Glutamatergic neuron (in vitro differentiated cells): Measurements from ENCODE around the gene BRI3. TPM values are rescaled to one million over a fixed set of nuclear protein-coding genes. Genes with fewer than 3 reads are reported as not detected.

Experiments used
- DNase-seq: peaks from one replicate; pipeline ENCODE4 v3.0.0; 2022
- H3K27ac Mint-ChIP-seq: one replicate; pipeline ENCODE4 v1.8.0; 2020; ENCODE audit warnings: mild to moderate bottlenecking, mixed read lengths, inconsistent platforms; ENCODE audit not compliant: unreplicated experiment
- H3K27me3 Mint-ChIP-seq: one replicate; pipeline ENCODE4 v1.8.0; 2020; ENCODE audit warnings: mild to moderate bottlenecking, moderate library complexity, mixed read lengths, inconsistent platforms; ENCODE audit not compliant: unreplicated experiment
- H3K36me3 Mint-ChIP-seq: one replicate; pipeline ENCODE4 v1.8.0; 2020; ENCODE audit warnings: mild to moderate bottlenecking, mixed read lengths, inconsistent platforms; ENCODE audit not compliant: unreplicated experiment
- H3K4me1 Mint-ChIP-seq: one replicate; pipeline ENCODE4 v1.8.0; 2020; ENCODE audit warnings: mild to moderate bottlenecking, low read depth, mixed read lengths, inconsistent platforms; ENCODE audit not compliant: unreplicated experiment
- H3K4me3 Mint-ChIP-seq: one replicate; pipeline ENCODE4 v1.8.0; 2020; ENCODE audit warnings: mild to moderate bottlenecking, mixed read lengths, inconsistent platforms; ENCODE audit not compliant: unreplicated experiment
- H3K9me3 Mint-ChIP-seq: one replicate; pipeline ENCODE4 v1.8.0; 2020; ENCODE audit warnings: mild to moderate bottlenecking, moderate library complexity, mixed read lengths, inconsistent platforms; ENCODE audit not compliant: unreplicated experiment
- CTCF ChIP-seq: fragments of 200-600 bp; sonication (generic); IDR thresholded peaks from one replicate; pipeline ENCODE4 v1.5.0; 2021; ENCODE audit not compliant: partially characterized antibody, unreplicated experiment
- total RNA-seq: library from RNA; stranded (reverse); fragmentation: NEBNext Ultra II Directional; extraction: Animal tissue kit (Norgen Biotek cat#: 25700); gene quantifications from one replicate; pipeline ENCODE4 v1.2.1, GENCODE V29; 2021; ENCODE audit not compliant: unreplicated experiment

BRI3 gene
- total RNA-seq, 1 donor from 2014 or later = 176 TPM

- Mint-ChIP-seq H3K4me3 (no peak overlapping the region), H3K27me3 (no peaks in the 10 kb centered on the region), H3K27ac (no peak overlapping the region), H3K4me1 (no peaks in the 10 kb centered on the region), H3K36me3 (peaks cover 6% of the 10 kb centered on the region), H3K9me3 (peaks cover 7% of the 10 kb centered on the region)
- no peak for TF ChIP-seq CTCF
- no peak for DNase-seq
These were observed 46.9 kb upstream of the BRI3 start for GRCh38 chr7:98234429-98235147.

GRCh38 chr7:98235901-98236300 lies 45.6 kb upstream of the BRI3 start:
- Mint-ChIP-seq H3K4me3 (no peak overlapping the region), H3K4me1 (no peaks in the 10 kb centered on the region), H3K27me3 (no peaks in the 10 kb centered on the region)

GRCh38 chr7:98236355-98237185 lies 44.9 kb upstream of the BRI3 start:
- Mint-ChIP-seq H3K36me3 (peaks cover 6% of the 10 kb centered on the region), H3K27ac (no peak overlapping the region), H3K9me3 (peaks cover 7% of the 10 kb centered on the region), H3K27me3 (no peaks in the 10 kb centered on the region), H3K4me3 (no peak overlapping the region), H3K4me1 (no peaks in the 10 kb centered on the region)
- no peak for DNase-seq
- TF ChIP-seq CTCF = no peak

More at GRCh38 chr7:98235901-98236300, 45.6 kb upstream of the BRI3 start:
- Mint-ChIP-seq H3K9me3 (peaks cover 7% of the 10 kb centered on the region), H3K27ac (no peak overlapping the region), H3K36me3 (peaks cover 6% of the 10 kb centered on the region)
- TF ChIP-seq CTCF = no peak
- no peak for DNase-seq

GRCh38 chr7:98238076-98238475 lies 43.4 kb upstream of the BRI3 start:
- no peak overlapping the region for H3K27ac Mint-ChIP-seq
- DNase-seq = no peak
- H3K9me3 Mint-ChIP-seq = peaks cover 7% of the 10 kb centered on the region
- no peaks in the 10 kb centered on the region for H3K4me1 Mint-ChIP-seq
- H3K36me3 Mint-ChIP-seq = peaks cover 6% of the 10 kb centered on the region
- H3K4me3 Mint-ChIP-seq = no peak overlapping the region
- no peak for TF ChIP-seq CTCF
- no peaks in the 10 kb centered on the region for H3K27me3 Mint-ChIP-seq

GRCh38 chr7:98238976-98239375 lies 42.5 kb upstream of the BRI3 start:
- Mint-ChIP-seq H3K4me1 (no peaks in the 10 kb centered on the region), H3K27me3 (no peaks in the 10 kb centered on the region), H3K27ac (no peak overlapping the region), H3K36me3 (peaks cover 6% of the 10 kb centered on the region), H3K4me3 (no peak overlapping the region), H3K9me3 (peaks cover 5% of the 10 kb centered on the region)
- DNase-seq = no peak
- TF ChIP-seq CTCF = no peak
